ENCODE data around the gene FFAR4. TPM values are rescaled to one million over a fixed set of nuclear protein-coding genes. Genes with fewer than 3 reads are reported as not detected.
"Not testable (repeated sequence)": the region's sequence is repeated elsewhere in the genome, so short reads cannot be mapped to it uniquely, and the experiment has no call there.

The FFAR4 gene
- total RNA-seq, result not detected
- total RNA-seq (2013), result not detected
- total RNA-seq, result 0 to 0.12 (median 0) reads per million in 29 experiments

- CTCF ChIA-PET, result no interaction called here
- Mint-ChIP-seq H3K4me3 (no peak within 1 kb of the TSS), H3K4me1 (peaks cover 2 to 4% (median 2%) of the 10 kb centered on the region in 3 donors), H3K9me3 (no peaks in the 10 kb centered on the region), H3K27me3 (peaks cover 43 to 59% of the 10 kb centered on the region in 2 donors), H3K27ac (peak within 1 kb of the TSS in 1 of 2 donors; percentile 23), H3K36me3 (no peaks in the 10 kb centered on the region)
- peaks cover 6 to 46% of the 10 kb centered on the region in 2 experiments for H3K27me3 ChIP-seq (replicated peaks in 1 of 2; ENCODE audit: control insufficient read depth in 2 of 2, extremely low read depth in 1 of 2, insufficient read depth in 2 of 2, low read length in 1 of 2)
- no peak within 1 kb of the TSS for H3K27ac ChIP-seq (ENCODE audit: low read length)
- no peaks in the 10 kb centered on the region for H3K36me3 ChIP-seq (ENCODE audit: control insufficient read depth in 2 of 2, extremely low read depth in 1 of 2, insufficient read depth in 1 of 2, low read length in 1 of 2)
- no peak within 1 kb of the TSS for H3K4me3 ChIP-seq (ENCODE audit: control insufficient read depth in 1 of 2, extremely low read depth in 1 of 2, low read length in 1 of 2)
- no peak for DNase-seq
- no peak for ATAC-seq (replicated peaks in 1 of 4)
- H3K9me3 ChIP-seq, result no peaks in the 10 kb centered on the region
- H3K4me1 ChIP-seq (ENCODE audit: control insufficient read depth in 1 of 2, extremely low read depth in 1 of 2, insufficient read depth in 2 of 2, low read length in 2 of 2), result no peaks in the 10 kb centered on the region
- POLR2A ChIA-PET, result no interaction called here
- WGBS (ENCODE audit: insufficient coverage), result 6% methylated on average over 84 of the region's 85 CpGs
Measured at GRCh38 chr10:93566435-93567276, at the start of gene FFAR4. TSS of gene FFAR4 (plus strand) at chr10:93566665. CDS start at chr10:93566721, 56 bp downstream.

DNA sequence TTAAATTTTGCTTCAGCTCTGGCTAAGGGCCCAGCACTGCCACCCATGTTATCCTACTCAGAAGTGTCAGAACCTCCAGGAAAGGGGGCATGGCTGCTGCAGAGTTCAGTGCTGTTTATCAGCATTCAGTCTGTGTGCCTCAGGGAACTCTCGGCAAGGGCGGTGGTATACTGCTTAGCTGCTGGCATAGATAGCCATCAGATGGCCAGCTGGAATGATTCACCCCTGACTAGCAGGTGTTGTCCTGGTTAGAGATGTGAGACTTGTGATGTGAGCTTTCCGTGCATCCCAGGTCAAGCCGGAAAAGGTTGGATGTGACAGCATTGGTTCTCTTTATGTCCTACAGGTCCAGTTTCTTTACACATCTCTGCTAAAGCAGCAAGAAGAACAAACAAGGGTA is 47.9 kb upstream of the FFAR4 start:
- H3K36me3 Mint-ChIP-seq, result no peaks in the 10 kb centered on the region

DNA sequence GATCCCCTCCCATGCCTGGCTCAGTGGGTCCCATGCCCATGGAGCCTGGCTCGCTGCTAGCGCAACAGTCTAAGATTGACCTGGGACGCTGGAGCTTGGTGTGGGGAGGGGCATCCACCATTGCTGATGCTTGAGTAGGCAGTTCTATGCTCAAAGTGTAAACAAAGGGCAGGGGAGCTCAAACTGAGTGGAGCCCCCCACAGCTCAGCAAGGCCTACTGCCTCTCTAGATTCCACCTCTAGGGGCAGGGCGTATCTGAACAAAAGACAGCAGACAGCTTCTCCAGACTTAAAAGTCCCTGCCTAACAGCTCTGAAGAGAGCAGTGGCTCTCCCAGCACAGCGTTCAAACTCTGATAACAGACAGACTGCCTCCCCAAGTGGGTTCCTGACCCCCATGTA is 31.2 kb upstream of the FFAR4 start:
- 96% methylated on average over 4 of the region's 5 CpGs for WGBS (ENCODE audit: insufficient coverage)
- Mint-ChIP-seq H3K27me3 (peaks cover 14 to 26% of the 10 kb centered on the region in 2 donors), H3K36me3 (no peaks in the 10 kb centered on the region), H3K4me3 (no peak overlapping the region), H3K9me3 (peaks cover 0 to 2% (median 0%) of the 10 kb centered on the region in 3 donors), H3K27ac (no peak overlapping the region), H3K4me1 (no peaks in the 10 kb centered on the region)
- Histone ChIP-seq H3K36me3 (ENCODE audit: control insufficient read depth in 2 of 2, extremely low read depth in 1 of 2, insufficient read depth in 1 of 2, low read length in 1 of 2) (no peaks in the 10 kb centered on the region), H3K27me3 (replicated peaks in 1 of 2; ENCODE audit: control insufficient read depth in 2 of 2, extremely low read depth in 1 of 2, insufficient read depth in 2 of 2, low read length in 1 of 2) (peaks cover 0 to 12% of the 10 kb centered on the region in 2 experiments), H3K9me3 (no peaks in the 10 kb centered on the region), H3K4me3 (ENCODE audit: control insufficient read depth in 1 of 2, extremely low read depth in 1 of 2, low read length in 1 of 2) (no peak overlapping the region), H3K27ac (ENCODE audit: low read length) (no peak overlapping the region), H3K4me1 (ENCODE audit: control insufficient read depth in 1 of 2, extremely low read depth in 1 of 2, insufficient read depth in 2 of 2, low read length in 2 of 2) (no peaks in the 10 kb centered on the region)
- ATAC-seq (replicated peaks in 1 of 4), result no peak
- ChIA-PET POLR2A (no interaction called here), CTCF (no interaction called here)
- no peak for DNase-seq

More for the DNA sequence above, 47.9 kb upstream of the FFAR4 start:
- Mint-ChIP-seq H3K27me3 (no peaks in the 10 kb centered on the region), H3K9me3 (no peaks in the 10 kb centered on the region), H3K4me1 (no peaks in the 10 kb centered on the region), H3K4me3 (no peak overlapping the region), H3K27ac (no peak overlapping the region)
- H3K36me3 ChIP-seq (ENCODE audit: control insufficient read depth in 2 of 2, extremely low read depth in 1 of 2, insufficient read depth in 1 of 2, low read length in 1 of 2), result no peaks in the 10 kb centered on the region
- ATAC-seq (replicated peaks in 1 of 4) (no peak), DNase-seq (no peak)
- no peaks in the 10 kb centered on the region for H3K27me3 ChIP-seq (replicated peaks in 1 of 2; ENCODE audit: control insufficient read depth in 2 of 2, extremely low read depth in 1 of 2, insufficient read depth in 2 of 2, low read length in 1 of 2)
- H3K9me3 ChIP-seq, result no peaks in the 10 kb centered on the region
- no peak overlapping the region for H3K27ac ChIP-seq (ENCODE audit: low read length)
- ChIA-PET CTCF (interaction anchor here (0.5 to 2.1 kb wide), 4 partner anchors 7 to 1032 kb away, joined by 3 to 7 read pairs (median 4); no protein-coding TSS in a partner anchor), POLR2A (no interaction called here)
- no peaks in the 10 kb centered on the region for H3K4me1 ChIP-seq (ENCODE audit: control insufficient read depth in 1 of 2, extremely low read depth in 1 of 2, insufficient read depth in 2 of 2, low read length in 2 of 2)
- no peak overlapping the region for H3K4me3 ChIP-seq (ENCODE audit: control insufficient read depth in 1 of 2, extremely low read depth in 1 of 2, low read length in 1 of 2)
- 100% methylated on average over 2 of the region's 4 CpGs for WGBS (ENCODE audit: insufficient coverage)

- DNase-seq; H3K9me3 Mint-ChIP-seq; POLR2A ChIA-PET; H3K4me1 ChIP-seq (ENCODE audit: control insufficient read depth in 1 of 2, extremely low read depth in 1 of 2, insufficient read depth in 2 of 2, low read length in 2 of 2); H3K36me3 Mint-ChIP-seq; CTCF ChIA-PET; ATAC-seq (replicated peaks in 1 of 4); H3K4me1 Mint-ChIP-seq; H3K4me3 ChIP-seq (ENCODE audit: control insufficient read depth in 1 of 2, extremely low read depth in 1 of 2, low read length in 1 of 2); H3K36me3 ChIP-seq (ENCODE audit: control insufficient read depth in 2 of 2, extremely low read depth in 1 of 2, insufficient read depth in 1 of 2, low read length in 1 of 2); H3K27me3 ChIP-seq (replicated peaks in 1 of 2; ENCODE audit: control insufficient read depth in 2 of 2, extremely low read depth in 1 of 2, insufficient read depth in 2 of 2, low read length in 1 of 2); H3K9me3 ChIP-seq; H3K4me3 Mint-ChIP-seq; H3K27ac Mint-ChIP-seq; H3K27ac ChIP-seq (ENCODE audit: low read length): not testable (repeated sequence)
- peaks cover 7 to 11% of the 10 kb centered on the region in 2 donors for H3K27me3 Mint-ChIP-seq
- 100% methylated on average over 2 of the region's 4 CpGs for WGBS (ENCODE audit: insufficient coverage)
Measured at GRCh38 chr10:93540871-93541270, 25.6 kb upstream of the FFAR4 start.

- H3K9me3 Mint-ChIP-seq, result no peaks in the 10 kb centered on the region
Measured at GRCh38 chr10:93541402-93542357, 24.8 kb upstream of the FFAR4 start.

GRCh38 chr10:93542358-93542791 is 24.1 kb upstream of the FFAR4 start:
- ATAC-seq (replicated peaks in 1 of 4) (no peak), DNase-seq (no peak)
- no peak overlapping the region for H3K27ac Mint-ChIP-seq
- H3K4me3 Mint-ChIP-seq, result no peak overlapping the region
- H3K4me1 ChIP-seq (ENCODE audit: control insufficient read depth in 1 of 2, extremely low read depth in 1 of 2, insufficient read depth in 2 of 2, low read length in 2 of 2), result peaks cover 0 to 4% of the 10 kb centered on the region in 2 experiments
- no peaks in the 10 kb centered on the region for H3K9me3 ChIP-seq
- peaks cover 8 to 10% of the 10 kb centered on the region in 2 donors for H3K27me3 Mint-ChIP-seq
- H3K4me1 Mint-ChIP-seq, result peaks cover 0 to 2% (median 0%) of the 10 kb centered on the region in 3 donors
- ChIA-PET POLR2A (no interaction called here), CTCF (interaction anchor here in 1 of 2 donors (0.7 kb wide), 1 partner anchor 852 kb away, joined by 3 read pairs; the partner anchor contains the start of gene HHEX)
- H3K4me3 ChIP-seq (ENCODE audit: control insufficient read depth in 1 of 2, extremely low read depth in 1 of 2, low read length in 1 of 2), result no peak overlapping the region
- no peaks in the 10 kb centered on the region for H3K36me3 Mint-ChIP-seq
- H3K36me3 ChIP-seq (ENCODE audit: control insufficient read depth in 2 of 2, extremely low read depth in 1 of 2, insufficient read depth in 1 of 2, low read length in 1 of 2), result no peaks in the 10 kb centered on the region
- no peaks in the 10 kb centered on the region for H3K9me3 Mint-ChIP-seq
- WGBS (ENCODE audit: insufficient coverage), result 17% methylated on average over 3 of the region's 10 CpGs
- no peak overlapping the region for H3K27ac ChIP-seq (ENCODE audit: low read length)
- no peaks in the 10 kb centered on the region for H3K27me3 ChIP-seq (replicated peaks in 1 of 2; ENCODE audit: control insufficient read depth in 2 of 2, extremely low read depth in 1 of 2, insufficient read depth in 2 of 2, low read length in 1 of 2)

More at GRCh38 chr10:93541402-93542357, 24.8 kb upstream of the FFAR4 start:
- CTCF ChIA-PET, result no interaction called here
- H3K36me3 ChIP-seq (ENCODE audit: control insufficient read depth in 2 of 2, extremely low read depth in 1 of 2, insufficient read depth in 1 of 2, low read length in 1 of 2), result no peaks in the 10 kb centered on the region
- H3K4me3 ChIP-seq (ENCODE audit: control insufficient read depth in 1 of 2, extremely low read depth in 1 of 2, low read length in 1 of 2), result no peak overlapping the region
- POLR2A ChIA-PET, result no interaction called here
- ATAC-seq (replicated peaks in 1 of 4) (peak in 1 of 4 experiments; percentile 44), DNase-seq (peak in 5 of 35 experiments; percentile 5 to 36 (median 6))
- Mint-ChIP-seq H3K27ac (no peak overlapping the region), H3K36me3 (no peaks in the 10 kb centered on the region), H3K27me3 (peaks cover 7 to 8% of the 10 kb centered on the region in 2 donors), H3K4me3 (no peak overlapping the region), H3K4me1 (peaks cover 0 to 2% (median 0%) of the 10 kb centered on the region in 3 donors)
- peaks cover 0 to 4% of the 10 kb centered on the region in 2 experiments for H3K4me1 ChIP-seq (ENCODE audit: control insufficient read depth in 1 of 2, extremely low read depth in 1 of 2, insufficient read depth in 2 of 2, low read length in 2 of 2)
- H3K9me3 ChIP-seq, result no peaks in the 10 kb centered on the region
- WGBS (ENCODE audit: insufficient coverage), result 37% methylated on average over 12 of the region's 23 CpGs
- H3K27ac ChIP-seq (ENCODE audit: low read length), result no peak overlapping the region
- peaks cover 0 to 2% of the 10 kb centered on the region in 2 experiments for H3K27me3 ChIP-seq (replicated peaks in 1 of 2; ENCODE audit: control insufficient read depth in 2 of 2, extremely low read depth in 1 of 2, insufficient read depth in 2 of 2, low read length in 1 of 2)
